OCI-LY7 (cell line): Measurements from ENCODE around the gene YIF1B. TPM values are rescaled to one million over a fixed set of nuclear protein-coding genes. Genes with fewer than 3 reads are reported as not detected.

ENCODE experiments used
- BruUV-seq: library from RNA; stranded (reverse); fragments of 400-500 nt; replicated peaks from 2 replicates; lab custom pipeline; 2021; lab: Mats Ljungman, UMichigan
- CTCF ChIA-PET: fragments of 300-600 bp; sonication (Branson Sonifier 250); formaldehyde crosslinking; loops from one replicate; lab custom pipeline; 2022; ENCODE audit warnings: antibody characterized with exemption; ENCODE audit not compliant: unreplicated experiment; lab: Charles Lee
- POLR2A ChIA-PET: fragments of 300-600 bp; sonication (Branson Sonifier 250); formaldehyde crosslinking; loops from one replicate; lab custom pipeline; 2022; ENCODE audit warnings: antibody characterized with exemption; lab: Charles Lee
- DNase-seq: peaks from one replicate; pipeline ENCODE4 v3.0.0-alpha.2; 2015; ENCODE audit warnings: low spot score
- H2AFZ ChIP-seq: fragments of 200-600 bp; sonication (generic), shearing (Covaris generic); 2 replicates; pipeline ENCODE4 v1.6.1; 2014; ENCODE audit warnings: mild to moderate bottlenecking, antibody characterized with exemption, low read length, moderate library complexity
- H3K27ac ChIP-seq: fragments of 200-600 bp; sonication (generic); 2 replicates; pipeline ENCODE4 v1.5.1; 2014; ENCODE audit warnings: mixed run types, low read depth, mild to moderate bottlenecking, moderate library complexity, low read length, inconsistent platforms; ENCODE audit not compliant: poor library complexity, severe bottlenecking
- H3K36me3 ChIP-seq: fragments of 200-600 bp; sonication (generic); 2 replicates; pipeline ENCODE4 v1.6.1; 2014; ENCODE audit warnings: mild to moderate bottlenecking, antibody characterized with exemption, low read length, moderate library complexity, mixed read lengths; ENCODE audit not compliant: insufficient read depth
- H3K4me1 ChIP-seq: fragments of 200-600 bp; sonication (generic); 2 replicates; pipeline ENCODE4 v1.5.1; 2014; ENCODE audit warnings: mild to moderate bottlenecking, low read length; ENCODE audit not compliant: insufficient read depth, poor library complexity, severe bottlenecking
- H3K4me2 ChIP-seq: fragments of 200-600 bp; sonication (generic); 2 replicates; pipeline ENCODE4 v1.6.1; 2014; ENCODE audit warnings: mild to moderate bottlenecking, low read length
- H3K4me3 ChIP-seq: fragments of 200-600 bp; sonication (generic); 2 replicates; pipeline ENCODE4 v1.5.1; 2014; ENCODE audit warnings: mild to moderate bottlenecking, low read depth, low read length; ENCODE audit not compliant: poor library complexity, severe bottlenecking
- H3K79me2 ChIP-seq: fragments of 200-600 bp; sonication (generic); 2 replicates; pipeline ENCODE4 v1.6.1; 2016; ENCODE audit warnings: low read depth, mild to moderate bottlenecking, low read length, moderate library complexity, mixed read lengths; ENCODE audit not compliant: insufficient read depth
- H3K9me2 ChIP-seq: fragments of 200-600 bp; sonication (generic); 2 replicates; pipeline ENCODE4 v1.6.1; 2016; ENCODE audit warnings: mild to moderate bottlenecking, low read length, mixed read lengths; ENCODE audit not compliant: insufficient read depth
- H3K9me3 ChIP-seq: fragments of 200-600 bp; sonication (generic); 2 replicates; pipeline ENCODE4 v1.6.1; 2014; ENCODE audit warnings: mild to moderate bottlenecking, mixed run types, low read length, mixed read lengths
- H4K20me1 ChIP-seq: fragments of 200-600 bp; sonication (generic); 2 replicates; pipeline ENCODE4 v1.6.1; 2014; ENCODE audit warnings: mild to moderate bottlenecking, antibody characterized with exemption, low read length, moderate library complexity, mixed read lengths; ENCODE audit not compliant: insufficient read depth
- CTCF ChIP-seq: fragments of 200-600 bp; sonication (generic); conservative IDR thresholded peaks from 2 replicates; pipeline ENCODE4 v1.5.1; 2014; ENCODE audit warnings: mild to moderate bottlenecking, antibody characterized with exemption, low read length, moderate library complexity, mixed read lengths
- EZH2phosphoT487 ChIP-seq: fragments of 200-600 bp; sonication (generic); IDR thresholded peaks from 2 replicates; pipeline ENCODE4 v1.6.1; 2018; ENCODE audit warnings: low read depth, borderline replicate concordance, mild to moderate bottlenecking, mixed run types, antibody characterized with exemption, low read length, moderate library complexity, mixed read lengths
- intact Hi-C: fragments of 100-400 bp; cut with micrococcal nuclease; formaldehyde crosslinking; loops from one replicate; pipeline ENCODE4 v1.10.0; 2022; ENCODE audit not compliant: unreplicated experiment
- total RNA-seq, 2 experiments: library from RNA; depleted of rRNA in 1 of 2; stranded (reverse); fragments of >200 nt in 1 of 2; shearing (Covaris generic) in 1 of 2; gene quantifications; 2 replicates each; pipeline ENCODE4 v1.2.3, GENCODE V29; 2014 to 2022

YIF1B gene
- total RNA-seq, 2 experiments from 2014 or later: 64.3 to 68.3 TPM

- Histone ChIP-seq H3K4me1 (no peaks in the 10 kb centered on the region), H3K9me3 (no peaks in the 10 kb centered on the region), H3K27ac (no peak overlapping the region), H3K4me3 (no peak overlapping the region), H4K20me1 (no peaks in the 10 kb centered on the region), H3K79me2 (no peaks in the 10 kb centered on the region), H2AFZ (no peak overlapping the region), H3K36me3 (no peaks in the 10 kb centered on the region), H3K4me2 (no peak overlapping the region), H3K9me2 (no peaks in the 10 kb centered on the region)
- ChIA-PET POLR2A (no interaction called here), CTCF (no interaction called here)
- no TSS peak for BruUV-seq
- TF ChIP-seq EZH2phosphoT487 (no peak), CTCF (no peak)
- intact Hi-C loops: no loop called here
- no peak for DNase-seq
Observed at GRCh38 chr19:38351865-38352395, 36.2 kb upstream of the YIF1B start.

GRCh38 chr19:38350883-38351282, 35.1 kb upstream of the YIF1B start:
- no peaks in the 10 kb centered on the region for H3K36me3 ChIP-seq
- H2AFZ ChIP-seq: no peak overlapping the region
- no peaks in the 10 kb centered on the region for H3K9me3 ChIP-seq
- TF ChIP-seq CTCF: no peak
- no peak for TF ChIP-seq EZH2phosphoT487
- H4K20me1 ChIP-seq: no peaks in the 10 kb centered on the region
- no peak overlapping the region for H3K27ac ChIP-seq
- no peaks in the 10 kb centered on the region for H3K9me2 ChIP-seq
- CTCF ChIA-PET: no interaction called here
- no peaks in the 10 kb centered on the region for H3K4me1 ChIP-seq
- no TSS peak for BruUV-seq
- no peak for DNase-seq
- POLR2A ChIA-PET: no interaction called here
- H3K79me2 ChIP-seq: no peaks in the 10 kb centered on the region
- no peak overlapping the region for H3K4me3 ChIP-seq
- H3K4me2 ChIP-seq: no peak overlapping the region
- intact Hi-C loops: no loop called here

GRCh38 chr19:38346837-38347236, 31.1 kb upstream of the YIF1B start:
- Histone ChIP-seq H3K36me3 (no peaks in the 10 kb centered on the region), H2AFZ (no peak overlapping the region), H3K4me3 (no peak overlapping the region), H3K79me2 (no peaks in the 10 kb centered on the region), H3K9me3 (no peaks in the 10 kb centered on the region), H3K4me2 (no peak overlapping the region), H3K9me2 (no peaks in the 10 kb centered on the region), H3K4me1 (no peaks in the 10 kb centered on the region), H3K27ac (no peak overlapping the region), H4K20me1 (no peaks in the 10 kb centered on the region)
- ChIA-PET CTCF (no interaction called here), POLR2A (interaction anchor here (1.6 kb wide), 1 partner anchor 11 kb away, joined by 3 read pairs; the partner anchor contains the start of gene CATSPERG)
- no peak for TF ChIP-seq CTCF
- no peak for TF ChIP-seq EZH2phosphoT487
- intact Hi-C loops: no loop called here
- DNase-seq: no peak
- no TSS peak for BruUV-seq
